HEK293 (cell line): ENCODE data around the gene VOPP1.

Source experiments
- GFI1B ChIP-seq: fragments of 450-650 bp; formaldehyde crosslinking; IDR thresholded peaks from 2 replicates; pipeline ENCODE4 v1.5.1; 2016; ENCODE audit warnings: missing biosample characterization, missing genetic modification characterization
- KLF16 ChIP-seq: fragments of 450-650 bp; formaldehyde crosslinking; IDR thresholded peaks from 2 replicates; pipeline ENCODE4 v1.5.1; 2017; ENCODE audit warnings: missing biosample characterization, missing genetic modification characterization
- ZBTB7A ChIP-seq: fragments of 450-650 bp; formaldehyde crosslinking; IDR thresholded peaks from 2 replicates; pipeline ENCODE4 v1.5.1; 2016; ENCODE audit warnings: low read depth, missing biosample characterization, missing genetic modification characterization
- ZNF324 ChIP-seq: fragments of 450-650 bp; formaldehyde crosslinking; IDR thresholded peaks from 2 replicates; pipeline ENCODE4 v1.5.1; 2016; ENCODE audit warnings: missing biosample characterization, missing genetic modification characterization
- ZNF521 ChIP-seq: fragments of 450-650 bp; formaldehyde crosslinking; IDR thresholded peaks from 2 replicates; pipeline ENCODE4 v1.5.1; 2017; ENCODE audit warnings: missing biosample characterization, mild to moderate bottlenecking, missing genetic modification characterization
- ZNF670 ChIP-seq: fragments of 450-650 bp; formaldehyde crosslinking; IDR thresholded peaks from 2 replicates; pipeline ENCODE4 v1.5.1; 2016; ENCODE audit warnings: missing biosample characterization, missing genetic modification characterization, low read depth
- ZNF768 ChIP-seq: fragments of 450-650 bp; formaldehyde crosslinking; IDR thresholded peaks from 2 replicates; pipeline ENCODE4 v1.5.1; 2018; ENCODE audit warnings: missing biosample characterization, mild to moderate bottlenecking, missing genetic modification characterization
- ZNF785 ChIP-seq: fragments of 450-650 bp; formaldehyde crosslinking; IDR thresholded peaks from 2 replicates; pipeline ENCODE4 v1.5.1; 2016; ENCODE audit warnings: missing biosample characterization, missing genetic modification characterization
- ZSCAN16 ChIP-seq: fragments of 450-650 bp; formaldehyde crosslinking; IDR thresholded peaks from 2 replicates; pipeline ENCODE4 v1.5.1; 2016; ENCODE audit warnings: missing biosample characterization, missing genetic modification characterization
- ZSCAN18 ChIP-seq: fragments of 450-650 bp; formaldehyde crosslinking; IDR thresholded peaks from 2 replicates; pipeline ENCODE4 v1.5.1; 2016; ENCODE audit warnings: missing biosample characterization, missing genetic modification characterization
- TF ChIP-seq, protein P1 (sequence below): fragments of 450-650 bp; formaldehyde crosslinking; IDR thresholded peaks from 2 replicates; pipeline ENCODE4 v1.5.1; 2016; ENCODE audit warnings: missing biosample characterization, missing genetic modification characterization
- TF ChIP-seq, protein P2 (sequence below): fragments of 450-650 bp; formaldehyde crosslinking; IDR thresholded peaks from 2 replicates; pipeline ENCODE4 v1.5.1; 2017; ENCODE audit warnings: missing biosample characterization, missing genetic modification characterization

GRCh38 chr7:55463686-55464262 is 108.5 kb downstream of the VOPP1 start:
- TF ChIP-seq, protein P1, sequence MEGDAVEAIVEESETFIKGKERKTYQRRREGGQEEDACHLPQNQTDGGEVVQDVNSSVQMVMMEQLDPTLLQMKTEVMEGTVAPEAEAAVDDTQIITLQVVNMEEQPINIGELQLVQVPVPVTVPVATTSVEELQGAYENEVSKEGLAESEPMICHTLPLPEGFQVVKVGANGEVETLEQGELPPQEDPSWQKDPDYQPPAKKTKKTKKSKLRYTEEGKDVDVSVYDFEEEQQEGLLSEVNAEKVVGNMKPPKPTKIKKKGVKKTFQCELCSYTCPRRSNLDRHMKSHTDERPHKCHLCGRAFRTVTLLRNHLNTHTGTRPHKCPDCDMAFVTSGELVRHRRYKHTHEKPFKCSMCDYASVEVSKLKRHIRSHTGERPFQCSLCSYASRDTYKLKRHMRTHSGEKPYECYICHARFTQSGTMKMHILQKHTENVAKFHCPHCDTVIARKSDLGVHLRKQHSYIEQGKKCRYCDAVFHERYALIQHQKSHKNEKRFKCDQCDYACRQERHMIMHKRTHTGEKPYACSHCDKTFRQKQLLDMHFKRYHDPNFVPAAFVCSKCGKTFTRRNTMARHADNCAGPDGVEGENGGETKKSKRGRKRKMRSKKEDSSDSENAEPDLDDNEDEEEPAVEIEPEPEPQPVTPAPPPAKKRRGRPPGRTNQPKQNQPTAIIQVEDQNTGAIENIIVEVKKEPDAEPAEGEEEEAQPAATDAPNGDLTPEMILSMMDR (tag by site-specific recombination) = no peak
- TF ChIP-seq GFI1B (tag by site-specific recombination) (no peak), ZNF670 (tag by site-specific recombination) (no peak), ZSCAN18 (tag by site-specific recombination) (no peak), ZNF785 (tag by site-specific recombination) (no peak), ZSCAN16 (no peak), ZNF521 (tag by site-specific recombination) (no peak), ZBTB7A (tag by site-specific recombination) (no peak), ZNF768 (tag by site-specific recombination) (no peak), KLF16 (tag by site-specific recombination) (no peak), ZNF324 (tag by site-specific recombination) (no peak)
- TF ChIP-seq, protein P2, sequence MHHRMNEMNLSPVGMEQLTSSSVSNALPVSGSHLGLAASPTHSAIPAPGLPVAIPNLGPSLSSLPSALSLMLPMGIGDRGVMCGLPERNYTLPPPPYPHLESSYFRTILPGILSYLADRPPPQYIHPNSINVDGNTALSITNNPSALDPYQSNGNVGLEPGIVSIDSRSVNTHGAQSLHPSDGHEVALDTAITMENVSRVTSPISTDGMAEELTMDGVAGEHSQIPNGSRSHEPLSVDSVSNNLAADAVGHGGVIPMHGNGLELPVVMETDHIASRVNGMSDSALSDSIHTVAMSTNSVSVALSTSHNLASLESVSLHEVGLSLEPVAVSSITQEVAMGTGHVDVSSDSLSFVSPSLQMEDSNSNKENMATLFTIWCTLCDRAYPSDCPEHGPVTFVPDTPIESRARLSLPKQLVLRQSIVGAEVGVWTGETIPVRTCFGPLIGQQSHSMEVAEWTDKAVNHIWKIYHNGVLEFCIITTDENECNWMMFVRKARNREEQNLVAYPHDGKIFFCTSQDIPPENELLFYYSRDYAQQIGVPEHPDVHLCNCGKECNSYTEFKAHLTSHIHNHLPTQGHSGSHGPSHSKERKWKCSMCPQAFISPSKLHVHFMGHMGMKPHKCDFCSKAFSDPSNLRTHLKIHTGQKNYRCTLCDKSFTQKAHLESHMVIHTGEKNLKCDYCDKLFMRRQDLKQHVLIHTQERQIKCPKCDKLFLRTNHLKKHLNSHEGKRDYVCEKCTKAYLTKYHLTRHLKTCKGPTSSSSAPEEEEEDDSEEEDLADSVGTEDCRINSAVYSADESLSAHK (tag by site-specific recombination) = no peak
